ENCODE measurements around the gene COL25A1. TPM values are rescaled to one million over a fixed set of nuclear protein-coding genes. Genes with fewer than 3 reads are reported as not detected.
A peak's percentile ranks its signal among the peaks of the same experiment; 100 is the strongest.

Gene COL25A1
- total and polyA plus RNA-seq, 2 experiments from 2014 or later = 0.25 TPM; not detected in 1

GRCh38 chr4:108820492-108821350 is 481.7 kb downstream of the COL25A1 start:
- Histone ChIP-seq H3K36me3 (ENCODE audit: low read depth) (no peaks in the 10 kb centered on the region), H3K27ac (peak overlapping the region; percentile 51), H3K27me3 (replicated peaks; ENCODE audit: insufficient read depth) (no peaks in the 10 kb centered on the region), H3K4me2 (ENCODE audit: unreplicated experiment) (peak overlapping the region; percentile 37), H3K4me3 (no peak overlapping the region), H2AFZ (no peak overlapping the region), H3K4me1 (ENCODE audit: insufficient read depth) (peaks cover 17% of the 10 kb centered on the region), H3K79me2 (ENCODE audit: insufficient read depth) (no peaks in the 10 kb centered on the region), H4K20me1 (ENCODE audit: insufficient read depth) (no peaks in the 10 kb centered on the region), H3F3A (ENCODE audit: insufficient read depth) (peaks cover 10% of the 10 kb centered on the region), H3K9ac (no peak overlapping the region), H3K9me2 (ENCODE audit: insufficient read depth) (no peaks in the 10 kb centered on the region), H3K9me3 (ENCODE audit: low read depth) (no peaks in the 10 kb centered on the region)
- WGBS, 2 experiments (ENCODE audit: low coverage in 1 of 2, low lambda C conversion rate in 2 of 2, missing lambda C conversion rate in 2 of 2) = 3 to 10% methylated on average over 1 of the region's 1 CpG
- DNase-seq = peak; percentile 57
- in situ Hi-C loops (cut with MboI) = no loop called here
- TF ChIP-seq EZH2phosphoT487 (IDR thresholded peaks at IDR 0.05; ENCODE audit: insufficient read depth, low read depth) (no peak), EZH2 (IDR thresholded peaks at IDR 0.05; ENCODE audit: insufficient read depth, poor library complexity, severe bottlenecking) (no peak)

GRCh38 chr4:108814326-108814725 is 488.1 kb downstream of the COL25A1 start:
- Histone ChIP-seq H4K20me1 (ENCODE audit: insufficient read depth) (no peaks in the 10 kb centered on the region), H3K4me1 (ENCODE audit: insufficient read depth) (no peaks in the 10 kb centered on the region), H3K9me2 (ENCODE audit: insufficient read depth) (no peaks in the 10 kb centered on the region; the same call in 1 of the 2 replicates), H3K9ac (no peak overlapping the region), H3K4me2 (ENCODE audit: unreplicated experiment) (no peak overlapping the region), H3K79me2 (ENCODE audit: insufficient read depth) (no peaks in the 10 kb centered on the region), H3K4me3 (no peak overlapping the region), H3K27me3 (replicated peaks; ENCODE audit: insufficient read depth) (no peaks in the 10 kb centered on the region), H3K27ac (no peak overlapping the region), H3F3A (ENCODE audit: insufficient read depth) (no peaks in the 10 kb centered on the region), H3K36me3 (ENCODE audit: low read depth) (no peaks in the 10 kb centered on the region), H3K9me3 (ENCODE audit: low read depth) (no peaks in the 10 kb centered on the region), H2AFZ (no peak overlapping the region)
- WGBS, 2 experiments (ENCODE audit: low coverage in 1 of 2, low lambda C conversion rate in 2 of 2, missing lambda C conversion rate in 2 of 2) = 85 to 87% methylated on average over 4 of the region's 4 CpGs
- DNase-seq = no peak
- in situ Hi-C loops (cut with MboI) = no loop called here
- TF ChIP-seq EZH2 (IDR thresholded peaks at IDR 0.05; ENCODE audit: insufficient read depth, poor library complexity, severe bottlenecking) (no peak), EZH2phosphoT487 (IDR thresholded peaks at IDR 0.05; ENCODE audit: insufficient read depth, low read depth) (no peak)

- no peaks in the 10 kb centered on the region for H4K20me1 ChIP-seq (ENCODE audit: insufficient read depth)
- H3F3A ChIP-seq (ENCODE audit: insufficient read depth) = no peaks in the 10 kb centered on the region
- H3K36me3 ChIP-seq (ENCODE audit: low read depth) = no peaks in the 10 kb centered on the region
- H3K9ac ChIP-seq = no peak overlapping the region
- TF ChIP-seq EZH2phosphoT487 (IDR thresholded peaks at IDR 0.05; ENCODE audit: insufficient read depth, low read depth) (no peak), EZH2 (IDR thresholded peaks at IDR 0.05; ENCODE audit: insufficient read depth, poor library complexity, severe bottlenecking) (no peak)
- H3K9me3 ChIP-seq (ENCODE audit: low read depth) = no peaks in the 10 kb centered on the region
- no peak overlapping the region for H2AFZ ChIP-seq
- DNase-seq = no peak
- no peaks in the 10 kb centered on the region for H3K4me1 ChIP-seq (ENCODE audit: insufficient read depth)
- no peaks in the 10 kb centered on the region; the same call in 1 of the 2 replicates for H3K9me2 ChIP-seq (ENCODE audit: insufficient read depth)
- 92 to 97% methylated on average over 3 of the region's 3 CpGs for WGBS, 2 experiments (ENCODE audit: low coverage in 1 of 2, low lambda C conversion rate in 2 of 2, missing lambda C conversion rate in 2 of 2)
- no peak overlapping the region for H3K27ac ChIP-seq
- in situ Hi-C loops (cut with MboI) = no loop called here
- no peak overlapping the region for H3K4me3 ChIP-seq
- H3K79me2 ChIP-seq (ENCODE audit: insufficient read depth) = no peaks in the 10 kb centered on the region
- no peak overlapping the region for H3K4me2 ChIP-seq (ENCODE audit: unreplicated experiment)
- H3K27me3 ChIP-seq (replicated peaks; ENCODE audit: insufficient read depth) = no peaks in the 10 kb centered on the region
Measured at GRCh38 chr4:108813261-108813660, 489.2 kb downstream of the COL25A1 start.

- peak; percentile 31 for DNase-seq
- no peak overlapping the region for H3K4me2 ChIP-seq (ENCODE audit: unreplicated experiment)
Measured at GRCh38 chr4:108811486-108811885, 491.0 kb downstream of the COL25A1 start.

More at GRCh38 chr4:108811486-108811885, 491.0 kb downstream of the COL25A1 start:
- no peaks in the 10 kb centered on the region for H3K9me3 ChIP-seq (ENCODE audit: low read depth)
- no peaks in the 10 kb centered on the region for H3K79me2 ChIP-seq (ENCODE audit: insufficient read depth)
- no peak overlapping the region for H3K4me3 ChIP-seq
- TF ChIP-seq EZH2 (IDR thresholded peaks at IDR 0.05; ENCODE audit: insufficient read depth, poor library complexity, severe bottlenecking) = no peak
- TF ChIP-seq EZH2phosphoT487 (IDR thresholded peaks at IDR 0.05; ENCODE audit: insufficient read depth, low read depth) = no peak
- in situ Hi-C loops (cut with MboI) = no loop called here
- no peaks in the 10 kb centered on the region for H3K27me3 ChIP-seq (replicated peaks; ENCODE audit: insufficient read depth)
- H4K20me1 ChIP-seq (ENCODE audit: insufficient read depth) = no peaks in the 10 kb centered on the region
- H3K9ac ChIP-seq = no peak overlapping the region
- H3F3A ChIP-seq (ENCODE audit: insufficient read depth) = no peaks in the 10 kb centered on the region
- 77 to 93% methylated on average over 1 of the region's 1 CpG for WGBS, 2 experiments (ENCODE audit: low coverage in 1 of 2, low lambda C conversion rate in 2 of 2, missing lambda C conversion rate in 2 of 2)
- H3K4me1 ChIP-seq (ENCODE audit: insufficient read depth) = no peaks in the 10 kb centered on the region
- 0 out of 2 replicates have a peak overlapping the region, but pooled peaks have one; percentile 25 for H2AFZ ChIP-seq
- no peak overlapping the region for H3K27ac ChIP-seq
- H3K9me2 ChIP-seq (ENCODE audit: insufficient read depth) = no peaks in the 10 kb centered on the region; the same call in 1 of the 2 replicates
- H3K36me3 ChIP-seq (ENCODE audit: low read depth) = no peaks in the 10 kb centered on the region
